GM12872 (cell line): ENCODE measurements around the gene SMOC2.

ENCODE experiments used
- TF ChIP-seq, protein P1 (sequence below): IDR thresholded peaks from 3 replicates; pipeline ENCODE4 v1.5.1; 2011; ENCODE audit warnings: low read depth, mild to moderate bottlenecking, low read length, moderate library complexity; ENCODE audit not compliant: insufficient read depth

Gene SMOC2

DNA sequence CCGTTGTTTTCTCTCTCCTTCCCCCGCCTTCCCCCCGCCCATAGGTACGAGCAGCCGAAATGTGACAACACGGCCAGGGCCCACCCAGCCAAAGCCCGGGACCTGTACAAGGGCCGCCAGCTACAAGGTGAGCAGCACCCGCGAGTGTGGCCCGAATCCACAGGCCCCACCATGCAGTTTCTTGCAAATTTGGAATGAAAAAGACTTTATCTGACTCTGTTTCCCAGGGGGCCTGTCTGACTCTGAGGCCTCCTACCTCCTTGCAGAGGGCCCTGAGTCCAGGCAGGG, 167.1 kb downstream of the SMOC2 start:
- TF ChIP-seq, protein P1, sequence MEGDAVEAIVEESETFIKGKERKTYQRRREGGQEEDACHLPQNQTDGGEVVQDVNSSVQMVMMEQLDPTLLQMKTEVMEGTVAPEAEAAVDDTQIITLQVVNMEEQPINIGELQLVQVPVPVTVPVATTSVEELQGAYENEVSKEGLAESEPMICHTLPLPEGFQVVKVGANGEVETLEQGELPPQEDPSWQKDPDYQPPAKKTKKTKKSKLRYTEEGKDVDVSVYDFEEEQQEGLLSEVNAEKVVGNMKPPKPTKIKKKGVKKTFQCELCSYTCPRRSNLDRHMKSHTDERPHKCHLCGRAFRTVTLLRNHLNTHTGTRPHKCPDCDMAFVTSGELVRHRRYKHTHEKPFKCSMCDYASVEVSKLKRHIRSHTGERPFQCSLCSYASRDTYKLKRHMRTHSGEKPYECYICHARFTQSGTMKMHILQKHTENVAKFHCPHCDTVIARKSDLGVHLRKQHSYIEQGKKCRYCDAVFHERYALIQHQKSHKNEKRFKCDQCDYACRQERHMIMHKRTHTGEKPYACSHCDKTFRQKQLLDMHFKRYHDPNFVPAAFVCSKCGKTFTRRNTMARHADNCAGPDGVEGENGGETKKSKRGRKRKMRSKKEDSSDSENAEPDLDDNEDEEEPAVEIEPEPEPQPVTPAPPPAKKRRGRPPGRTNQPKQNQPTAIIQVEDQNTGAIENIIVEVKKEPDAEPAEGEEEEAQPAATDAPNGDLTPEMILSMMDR, result no peak

DNA sequence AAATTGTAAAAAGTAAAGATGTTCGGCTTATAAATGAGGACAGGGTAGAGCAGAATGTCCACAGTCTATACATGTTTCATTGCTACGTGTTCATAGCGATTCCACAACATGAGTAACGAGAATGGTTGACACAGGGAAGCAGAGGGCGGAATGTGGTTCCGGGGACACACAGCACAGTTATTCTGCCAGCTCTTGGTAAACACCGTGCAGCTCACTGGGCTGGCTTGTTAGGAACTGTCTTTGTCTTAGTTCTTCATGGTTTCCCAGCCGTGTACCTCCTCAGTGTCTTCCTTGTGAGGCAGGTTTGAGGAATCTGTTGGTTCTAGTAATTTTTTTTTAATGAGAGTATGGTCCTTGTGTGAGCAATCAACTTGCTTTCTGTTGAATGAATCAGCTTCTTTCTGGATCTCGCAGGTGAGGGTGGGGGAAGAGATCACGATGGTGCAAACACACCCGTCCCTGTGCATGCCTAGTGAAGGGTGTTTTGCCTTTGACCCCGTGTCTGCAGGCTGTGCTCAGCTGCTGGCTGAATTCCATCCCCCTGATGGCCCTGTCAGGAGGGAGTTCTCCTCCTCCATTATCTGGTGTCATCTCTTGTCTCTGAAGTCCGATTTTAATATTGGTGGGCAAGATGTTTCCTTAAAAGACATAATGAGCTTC, 168.2 kb downstream of the SMOC2 start:
- TF ChIP-seq, protein P1, result no peak

DNA sequence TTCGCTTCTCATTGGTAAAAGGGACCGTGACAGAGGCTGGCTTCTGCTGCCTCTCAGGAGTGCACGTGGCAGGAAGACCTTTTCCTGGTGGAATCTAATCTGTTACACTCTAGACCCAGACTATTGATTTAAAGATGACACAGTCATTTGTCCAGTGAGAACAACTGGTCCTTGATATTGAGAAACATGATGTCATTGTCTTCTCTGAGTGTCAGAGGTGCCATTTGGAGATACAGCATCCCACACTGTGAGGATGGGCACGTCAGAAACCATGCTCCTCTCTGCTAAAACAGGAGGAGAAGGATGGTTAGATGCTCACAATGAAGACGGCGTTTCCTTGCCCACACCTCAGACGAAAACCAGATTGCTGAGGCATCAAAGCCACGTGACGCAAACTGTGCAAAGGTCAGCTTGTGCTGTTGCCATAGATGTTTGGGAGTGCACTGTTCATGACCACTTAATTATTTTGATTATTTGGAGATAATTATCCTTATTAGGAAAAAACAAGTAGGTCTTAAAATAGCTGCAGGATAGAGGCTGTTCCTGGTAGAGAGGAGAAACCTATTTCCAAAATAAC, 169.0 kb downstream of the SMOC2 start:
- TF ChIP-seq, protein P1, result no peak

DNA sequence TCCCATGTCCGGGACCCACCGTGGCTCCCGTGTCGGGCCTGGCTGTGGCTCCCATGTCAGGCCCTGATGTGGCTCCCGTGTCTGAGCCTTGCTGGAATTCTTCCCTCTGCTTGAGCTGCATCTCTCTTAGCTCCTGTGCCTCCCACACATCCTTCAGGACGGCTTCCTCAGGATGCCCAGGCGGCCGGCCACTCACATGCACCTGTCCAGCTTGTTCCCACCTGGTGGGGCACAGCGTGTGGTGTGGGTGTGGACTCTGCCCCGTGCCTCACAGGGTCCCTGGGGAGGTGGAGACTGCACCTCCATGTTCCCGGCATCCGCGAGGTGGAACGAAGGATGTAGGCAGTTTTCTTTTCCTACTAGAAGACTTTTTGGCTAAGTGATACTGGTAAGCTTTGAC, 170.7 kb downstream of the SMOC2 start:
- TF ChIP-seq, protein P1, result no peak

DNA sequence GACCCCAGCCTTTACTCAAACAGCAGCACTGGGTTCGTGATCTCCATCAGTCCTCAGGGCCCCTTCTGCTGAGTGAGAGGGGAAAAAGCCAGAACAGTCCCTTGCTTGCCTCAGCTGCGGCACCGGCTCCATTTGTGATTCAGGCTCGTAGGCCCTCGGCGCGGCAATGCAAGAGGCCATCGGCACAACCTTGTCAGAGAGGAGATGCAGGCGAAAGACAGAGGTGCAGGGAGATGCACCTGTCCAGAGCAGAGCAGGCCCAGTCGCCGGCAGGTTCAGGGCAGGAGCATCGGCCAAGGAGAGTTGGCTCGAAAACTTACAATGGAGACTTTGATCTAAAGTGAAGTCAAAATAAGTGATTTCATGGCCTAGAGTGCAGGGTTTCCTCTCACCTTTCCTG, 171.6 kb downstream of the SMOC2 start:
- TF ChIP-seq, protein P1, result no peak

DNA sequence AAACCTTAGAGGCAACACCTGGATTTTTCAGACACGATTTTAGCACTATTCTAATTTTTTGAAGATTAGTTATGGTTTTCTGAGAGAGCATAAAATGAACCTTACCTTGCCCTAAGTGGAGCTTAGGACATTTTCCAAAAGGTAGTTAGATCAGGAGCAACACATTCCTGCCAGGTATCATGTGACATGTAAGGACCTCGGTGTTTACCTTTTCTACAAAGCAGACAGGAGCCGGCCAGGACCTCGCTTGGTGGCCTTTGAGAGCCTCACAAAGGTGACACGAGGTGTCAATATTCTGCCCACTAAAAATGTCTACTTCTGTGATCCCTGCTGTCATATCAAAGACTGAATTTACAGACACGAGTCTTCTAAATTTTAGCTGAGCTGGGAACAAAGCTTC, 174.9 kb downstream of the SMOC2 start:
- TF ChIP-seq, protein P1, result no peak

DNA sequence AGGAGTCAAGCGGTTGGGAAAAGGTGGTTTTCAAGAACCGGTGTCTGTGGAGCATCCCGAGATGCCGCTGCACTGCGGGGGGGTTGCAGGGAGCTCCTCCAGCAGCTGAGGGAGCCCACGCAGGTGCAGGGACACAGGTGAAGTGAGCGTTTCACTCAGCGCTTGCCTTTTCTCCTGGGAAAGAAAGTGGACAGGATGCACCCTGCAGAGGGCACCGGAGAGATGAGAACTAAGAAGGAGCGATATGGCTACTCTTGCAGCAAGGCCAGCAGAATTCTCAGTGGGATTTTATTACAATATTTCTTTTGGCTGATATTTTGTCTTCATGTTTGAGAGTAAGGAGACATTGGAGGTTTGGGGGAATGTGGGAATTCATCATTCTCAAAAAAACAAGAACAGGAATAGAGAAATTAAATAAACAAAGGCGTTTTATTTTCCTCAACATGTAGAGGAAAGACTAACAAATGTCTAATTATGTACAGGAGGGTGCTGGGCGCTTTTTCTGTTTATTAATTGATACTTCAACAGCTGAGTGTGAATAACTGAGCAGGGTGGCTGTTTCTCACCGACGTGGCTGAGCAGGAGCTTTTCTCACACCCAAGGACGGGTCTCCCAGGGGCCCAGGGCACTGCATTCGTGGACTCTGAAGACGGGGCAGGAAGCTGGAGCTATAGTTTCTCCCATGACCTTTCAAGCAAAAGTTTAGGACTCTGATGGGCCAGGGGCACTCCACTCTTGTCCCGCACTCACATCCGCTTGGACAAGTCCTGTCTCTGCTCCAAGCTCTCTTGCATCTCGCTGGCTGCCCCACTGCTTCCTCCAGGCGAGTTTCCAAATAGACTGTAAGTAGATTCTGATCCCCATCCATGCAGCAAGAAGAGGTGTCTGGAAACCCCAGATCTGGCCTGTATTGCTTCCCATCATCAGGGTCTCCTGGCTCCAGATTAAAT, 176.1 kb downstream of the SMOC2 start:
- TF ChIP-seq, protein P1, result no peak
